VCaP (cell line): ENCODE measurements around the gene THEM4.
A peak's percentile ranks its signal among the peaks of the same experiment; 100 is the strongest.

ENCODE experiments used
- H3K27ac ChIP-seq: fragments of 450-650 bp; 2 replicates; pipeline ENCODE4 v1.5.1; 2017
- CTCF ChIP-seq: fragments of 450-650 bp; conservative IDR thresholded peaks from 2 replicates; pipeline ENCODE4 v1.5.1; 2017; ENCODE audit warnings: mild to moderate bottlenecking, moderate library complexity

The THEM4 gene

GRCh38 chr1:151924691-151925587 lies 15.6 kb upstream of the THEM4 start:
- H3K27ac ChIP-seq, result peak overlapping the region; percentile 74
- no peak for TF ChIP-seq CTCF

DNA sequence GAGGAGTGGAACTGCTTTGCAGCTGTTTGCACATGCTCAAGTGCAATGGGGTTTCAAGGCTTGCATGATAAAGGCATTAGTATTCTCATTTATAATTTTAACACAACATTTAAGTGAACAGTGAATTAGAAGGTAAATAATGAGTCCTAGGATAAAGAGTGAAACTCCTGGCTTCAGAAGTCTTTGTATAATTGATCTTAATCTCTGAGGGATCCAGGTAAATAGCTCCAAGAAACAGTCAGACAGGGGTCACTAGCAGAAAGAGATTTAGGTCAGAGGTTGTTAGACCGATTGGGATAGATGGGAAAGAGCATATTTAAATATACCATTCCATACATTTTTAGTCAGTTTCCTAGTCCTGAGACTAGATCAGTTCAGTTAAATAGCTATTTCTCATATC lies 14.1 kb upstream of the THEM4 start:
- H3K27ac ChIP-seq, result peak overlapping the region; percentile 74; the same call in 1 of the 2 replicates
- no peak for TF ChIP-seq CTCF

GRCh38 chr1:151920149-151920548 lies 10.8 kb upstream of the THEM4 start:
- no peak for TF ChIP-seq CTCF
- no peak overlapping the region for H3K27ac ChIP-seq

- no peak overlapping the region for H3K27ac ChIP-seq
- TF ChIP-seq CTCF, result no peak
These were observed 9.7 kb upstream of the THEM4 start for GRCh38 chr1:151918819-151919610.

DNA sequence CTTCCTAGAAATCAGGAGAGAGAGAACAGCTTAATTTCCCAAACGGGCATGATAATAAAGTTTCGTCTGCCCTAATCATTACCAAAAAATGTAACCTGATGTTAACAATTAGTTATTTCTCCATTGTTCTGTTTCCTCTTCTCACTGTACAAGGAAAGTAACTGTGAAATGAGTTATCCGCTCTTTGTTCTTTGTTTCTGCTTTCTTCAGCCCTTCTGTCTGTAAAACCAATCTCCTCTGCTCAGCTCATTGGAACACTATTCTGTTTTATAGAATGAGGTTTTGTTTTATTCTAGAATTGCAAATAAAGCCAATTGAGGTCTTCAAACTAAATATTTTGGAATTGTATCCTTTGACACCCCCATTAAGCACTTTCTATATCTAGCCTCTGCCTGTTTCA lies 8.8 kb upstream of the THEM4 start:
- no peak for TF ChIP-seq CTCF
- H3K27ac ChIP-seq, result no peak overlapping the region

DNA sequence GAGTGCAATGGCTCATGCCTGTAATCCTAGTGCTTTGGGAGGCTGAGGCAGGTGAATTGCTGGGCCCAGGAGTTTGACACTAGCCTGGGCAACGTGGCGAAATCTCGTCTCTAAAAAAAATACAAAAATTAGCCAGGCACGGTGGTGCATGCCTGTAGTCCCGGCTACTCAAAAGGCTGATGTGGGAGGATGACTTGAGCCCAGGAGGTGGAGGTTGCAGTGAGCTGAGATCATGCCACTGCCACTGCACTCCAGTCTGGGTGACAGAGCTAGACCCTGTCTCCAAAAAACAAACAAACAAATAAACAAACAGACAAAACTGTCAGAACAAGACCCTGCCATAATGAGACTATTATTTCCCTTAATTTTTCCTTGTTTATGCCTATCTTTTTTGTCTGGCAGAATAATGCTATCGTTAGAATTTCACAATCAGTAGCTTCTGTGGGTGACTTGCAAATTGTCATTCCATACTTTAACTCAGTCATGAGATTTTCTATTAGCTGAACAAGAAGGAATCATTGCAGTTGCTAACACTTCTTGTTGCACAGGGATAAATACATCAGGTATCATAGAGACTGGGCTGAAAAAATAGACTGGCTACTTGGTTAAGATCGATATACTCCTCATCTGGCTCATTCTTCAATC lies 7.5 kb upstream of the THEM4 start:
- no peak overlapping the region for H3K27ac ChIP-seq
- TF ChIP-seq CTCF, result no peak
